GM12878 (cell line): ENCODE measurements around the gene CTNS. TPM values are rescaled to one million over a fixed set of nuclear protein-coding genes. Genes with fewer than 3 reads are reported as not detected.

Experiments used
- BCL11A ChIP-seq: IDR thresholded peaks from 2 replicates; pipeline ENCODE4 v1.6.1; 2011; ENCODE audit warnings: low read depth, low read length
- CHD1 ChIP-seq: IDR thresholded peaks from 2 replicates; pipeline ENCODE4 v1.6.1; 2012; ENCODE audit warnings: low read depth, low read length, improper control_type of control experiment
- HCFC1 ChIP-seq: fragments of 150-350 bp; IDR thresholded peaks from 2 replicates; pipeline ENCODE4 v1.6.1; 2014; ENCODE audit warnings: low read length
- IRF4 ChIP-seq: IDR thresholded peaks from 2 replicates; pipeline ENCODE4 v1.6.1; 2011; ENCODE audit warnings: low read depth, low read length
- MXI1 ChIP-seq: fragments of 150-350 bp; IDR thresholded peaks from 2 replicates; pipeline ENCODE4 v1.6.1; 2011; ENCODE audit warnings: low read depth, mild to moderate bottlenecking, inconsistent platforms, low read length, improper control_type of control experiment
- MYB ChIP-seq: fragments of 150-350 bp; IDR thresholded peaks from 2 replicates; pipeline ENCODE4 v1.6.1; 2014; ENCODE audit warnings: mild to moderate bottlenecking, low read depth, low read length, borderline replicate concordance
- NR2F1 ChIP-seq: fragments of 450-650 bp; conservative IDR thresholded peaks from 2 replicates; pipeline ENCODE4 v1.6.1; 2017; ENCODE audit warnings: mild to moderate bottlenecking
- POLR2AphosphoS2 ChIP-seq: IDR thresholded peaks from 2 replicates; pipeline ENCODE4 v1.6.1; 2011; ENCODE audit warnings: low read depth, mild to moderate bottlenecking, low read length, improper control_type of control experiment, moderate library complexity
- RUNX3 ChIP-seq: IDR thresholded peaks from 2 replicates; pipeline ENCODE4 v1.6.1; 2012; ENCODE audit warnings: low read length, inconsistent platforms
- SIN3A ChIP-seq: IDR thresholded peaks from 2 replicates; pipeline ENCODE4 v1.6.1; 2012; ENCODE audit warnings: low read depth, low read length, improper control_type of control experiment
- SIX5 ChIP-seq: IDR thresholded peaks from 2 replicates; pipeline ENCODE4 v1.6.1; 2011; ENCODE audit warnings: mild to moderate bottlenecking, low read depth, low read length, moderate library complexity; ENCODE audit not compliant: severe bottlenecking
- SRF ChIP-seq, 2 experiments: IDR thresholded peaks; 2 replicates each; pipeline ENCODE4 v1.6.1; 2011; ENCODE audit warnings: low read depth in 2 of 2, low read length in 2 of 2, mild to moderate bottlenecking in 1 of 2, moderate library complexity in 1 of 2
- STAT3 ChIP-seq: IDR thresholded peaks from 2 replicates; pipeline ENCODE4 v1.6.1; 2011; ENCODE audit warnings: low read depth, low read length, improper control_type of control experiment
- YY1 ChIP-seq: IDR thresholded peaks from 2 replicates; pipeline ENCODE4 v1.6.1; 2011; ENCODE audit warnings: low read depth, mild to moderate bottlenecking, low read length
- ZNF622 ChIP-seq: fragments of 450-650 bp; IDR thresholded peaks from 2 replicates; pipeline ENCODE4 v1.6.1; 2017; ENCODE audit warnings: mild to moderate bottlenecking, inconsistent platforms
- polyA plus RNA-seq, 11 experiments: library from polyadenylated mRNA; depleted of rRNA in 4 of 11; unstranded in 6 of 11; stranded (reverse) in 5 of 11; fragments of >200 nt; fragmentation: Nextera tagmentation in 4 of 11; fragmentation: Illumina TruSeq in 1 of 11; extraction: Ambion mirVana in 4 of 11; extraction: Trizol in 1 of 11; gene quantifications; 1 replicate in 1 of 11; 2 replicates in 10 of 11; pipeline versions ENCODE4 v1.2.1 to v1.2.3, GENCODE V29; 2011 to 2016; ENCODE audit warnings: inconsistent platforms in 2 of 11, missing spikeins in 2 of 11, low read depth in 1 of 11
- total RNA-seq, 4 experiments: library from RNA; depleted of rRNA in 3 of 4; stranded (reverse); fragments of >200 nt in 3 of 4; fragmentation: Illumina TruSeq in 1 of 4; extraction: Trizol in 1 of 4; gene quantifications; 2 replicates each; pipeline versions ENCODE4 v1.2.1 to v1.2.3, GENCODE V29; 2013 to 2021
- TF ChIP-seq, protein P1 (sequence below): fragments of 450-650 bp; IDR thresholded peaks from 2 replicates; pipeline ENCODE4 v1.6.1; 2017; ENCODE audit warnings: mild to moderate bottlenecking, moderate library complexity
- TF ChIP-seq, protein P2 (sequence below): fragments of 150-350 bp; IDR thresholded peaks from 2 replicates; pipeline ENCODE4 v1.6.1; 2014; ENCODE audit warnings: mild to moderate bottlenecking, low read depth, low read length
- TF ChIP-seq, protein P3 (sequence below): fragments of 450-650 bp; IDR thresholded peaks from 2 replicates; pipeline ENCODE4 v1.6.1; 2016; ENCODE audit warnings: mild to moderate bottlenecking
- TF ChIP-seq, protein P4 (sequence below): IDR thresholded peaks from 2 replicates; pipeline ENCODE4 v1.6.1; 2011; ENCODE audit warnings: borderline replicate concordance, low read depth, mild to moderate bottlenecking, moderate library complexity, mixed read lengths, low read length; ENCODE audit not compliant: insufficient read depth; ENCODE audit errors: extremely low read length
- TF ChIP-seq, protein P5 (sequence below): fragments of 450-650 bp; IDR thresholded peaks from 2 replicates; pipeline ENCODE4 v1.6.1; 2017; ENCODE audit warnings: mild to moderate bottlenecking, moderate library complexity

The CTNS gene
- total and polyA plus RNA-seq, 10 of the 15 experiments (the other 5 are each of a cell fraction or from before 2014, with no cell fraction given), result 0.92 to 10.7 (median 6.4) TPM

DNA sequence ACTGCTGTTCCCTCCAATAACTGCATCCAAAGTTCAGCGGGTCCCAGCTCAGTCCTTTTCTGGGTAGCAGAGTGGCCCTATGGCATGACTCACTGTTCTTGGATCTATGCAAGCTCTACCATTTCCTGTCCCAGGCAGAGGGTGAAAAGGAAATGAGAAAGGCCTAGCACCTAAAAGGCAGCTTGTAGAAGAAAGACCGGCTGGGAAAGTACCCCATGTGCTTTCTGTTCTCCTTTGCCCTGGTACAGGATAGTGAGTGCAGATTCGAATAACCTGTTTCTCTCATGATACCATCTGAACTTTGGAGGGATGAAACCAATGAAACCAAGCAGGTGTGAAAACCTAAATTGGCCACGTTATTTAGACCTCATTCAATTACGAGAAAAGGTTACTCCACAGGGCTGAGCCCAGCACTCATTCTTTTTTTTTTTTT, 74.4 kb downstream of the CTNS start (continued):
- TF ChIP-seq RUNX3, result peak; percentile 86
- no peak for TF ChIP-seq MYB
- no peak for TF ChIP-seq ZNF622
- TF ChIP-seq, protein P1, sequence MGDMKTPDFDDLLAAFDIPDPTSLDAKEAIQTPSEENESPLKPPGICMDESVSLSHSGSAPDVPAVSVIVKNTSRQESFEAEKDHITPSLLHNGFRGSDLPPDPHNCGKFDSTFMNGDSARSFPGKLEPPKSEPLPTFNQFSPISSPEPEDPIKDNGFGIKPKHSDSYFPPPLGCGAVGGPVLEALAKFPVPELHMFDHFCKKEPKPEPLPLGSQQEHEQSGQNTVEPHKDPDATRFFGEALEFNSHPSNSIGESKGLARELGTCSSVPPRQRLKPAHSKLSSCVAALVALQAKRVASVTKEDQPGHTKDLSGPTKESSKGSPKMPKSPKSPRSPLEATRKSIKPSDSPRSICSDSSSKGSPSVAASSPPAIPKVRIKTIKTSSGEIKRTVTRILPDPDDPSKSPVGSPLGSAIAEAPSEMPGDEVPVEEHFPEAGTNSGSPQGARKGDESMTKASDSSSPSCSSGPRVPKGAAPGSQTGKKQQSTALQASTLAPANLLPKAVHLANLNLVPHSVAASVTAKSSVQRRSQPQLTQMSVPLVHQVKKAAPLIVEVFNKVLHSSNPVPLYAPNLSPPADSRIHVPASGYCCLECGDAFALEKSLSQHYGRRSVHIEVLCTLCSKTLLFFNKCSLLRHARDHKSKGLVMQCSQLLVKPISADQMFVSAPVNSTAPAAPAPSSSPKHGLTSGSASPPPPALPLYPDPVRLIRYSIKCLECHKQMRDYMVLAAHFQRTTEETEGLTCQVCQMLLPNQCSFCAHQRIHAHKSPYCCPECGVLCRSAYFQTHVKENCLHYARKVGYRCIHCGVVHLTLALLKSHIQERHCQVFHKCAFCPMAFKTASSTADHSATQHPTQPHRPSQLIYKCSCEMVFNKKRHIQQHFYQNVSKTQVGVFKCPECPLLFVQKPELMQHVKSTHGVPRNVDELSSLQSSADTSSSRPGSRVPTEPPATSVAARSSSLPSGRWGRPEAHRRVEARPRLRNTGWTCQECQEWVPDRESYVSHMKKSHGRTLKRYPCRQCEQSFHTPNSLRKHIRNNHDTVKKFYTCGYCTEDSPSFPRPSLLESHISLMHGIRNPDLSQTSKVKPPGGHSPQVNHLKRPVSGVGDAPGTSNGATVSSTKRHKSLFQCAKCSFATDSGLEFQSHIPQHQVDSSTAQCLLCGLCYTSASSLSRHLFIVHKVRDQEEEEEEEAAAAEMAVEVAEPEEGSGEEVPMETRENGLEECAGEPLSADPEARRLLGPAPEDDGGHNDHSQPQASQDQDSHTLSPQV, result no peak
- peak in 1 of 2 experiments; percentile 70; a peak in 2 of 4 replicates for TF ChIP-seq SRF (IDR thresholded peaks at IDR 0.05; ENCODE audit: low read depth in 2 of 2, low read length in 2 of 2)
- TF ChIP-seq POLR2AphosphoS2, result no peak
- peak; percentile 84; the same call in 1 of the 2 replicates for TF ChIP-seq MXI1
- no peak for TF ChIP-seq SIN3A
- no peak for TF ChIP-seq SIX5
- no peak for TF ChIP-seq HCFC1
- TF ChIP-seq BCL11A, result peak; percentile 68
- peak; percentile 96 for TF ChIP-seq NR2F1
- TF ChIP-seq, protein P2, sequence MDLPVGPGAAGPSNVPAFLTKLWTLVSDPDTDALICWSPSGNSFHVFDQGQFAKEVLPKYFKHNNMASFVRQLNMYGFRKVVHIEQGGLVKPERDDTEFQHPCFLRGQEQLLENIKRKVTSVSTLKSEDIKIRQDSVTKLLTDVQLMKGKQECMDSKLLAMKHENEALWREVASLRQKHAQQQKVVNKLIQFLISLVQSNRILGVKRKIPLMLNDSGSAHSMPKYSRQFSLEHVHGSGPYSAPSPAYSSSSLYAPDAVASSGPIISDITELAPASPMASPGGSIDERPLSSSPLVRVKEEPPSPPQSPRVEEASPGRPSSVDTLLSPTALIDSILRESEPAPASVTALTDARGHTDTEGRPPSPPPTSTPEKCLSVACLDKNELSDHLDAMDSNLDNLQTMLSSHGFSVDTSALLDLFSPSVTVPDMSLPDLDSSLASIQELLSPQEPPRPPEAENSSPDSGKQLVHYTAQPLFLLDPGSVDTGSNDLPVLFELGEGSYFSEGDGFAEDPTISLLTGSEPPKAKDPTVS, result no peak
- TF ChIP-seq IRF4, result peak; percentile 87
- TF ChIP-seq CHD1, result no peak
- TF ChIP-seq STAT3, result no peak
- TF ChIP-seq, protein P3, sequence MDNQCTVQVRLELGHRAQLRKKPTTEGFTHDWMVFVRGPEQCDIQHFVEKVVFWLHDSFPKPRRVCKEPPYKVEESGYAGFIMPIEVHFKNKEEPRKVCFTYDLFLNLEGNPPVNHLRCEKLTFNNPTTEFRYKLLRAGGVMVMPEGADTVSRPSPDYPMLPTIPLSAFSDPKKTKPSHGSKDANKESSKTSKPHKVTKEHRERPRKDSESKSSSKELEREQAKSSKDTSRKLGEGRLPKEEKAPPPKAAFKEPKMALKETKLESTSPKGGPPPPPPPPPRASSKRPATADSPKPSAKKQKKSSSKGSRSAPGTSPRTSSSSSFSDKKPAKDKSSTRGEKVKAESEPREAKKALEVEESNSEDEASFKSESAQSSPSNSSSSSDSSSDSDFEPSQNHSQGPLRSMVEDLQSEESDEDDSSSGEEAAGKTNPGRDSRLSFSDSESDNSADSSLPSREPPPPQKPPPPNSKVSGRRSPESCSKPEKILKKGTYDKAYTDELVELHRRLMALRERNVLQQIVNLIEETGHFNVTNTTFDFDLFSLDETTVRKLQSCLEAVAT, result peak; percentile 94
- TF ChIP-seq, protein P4, sequence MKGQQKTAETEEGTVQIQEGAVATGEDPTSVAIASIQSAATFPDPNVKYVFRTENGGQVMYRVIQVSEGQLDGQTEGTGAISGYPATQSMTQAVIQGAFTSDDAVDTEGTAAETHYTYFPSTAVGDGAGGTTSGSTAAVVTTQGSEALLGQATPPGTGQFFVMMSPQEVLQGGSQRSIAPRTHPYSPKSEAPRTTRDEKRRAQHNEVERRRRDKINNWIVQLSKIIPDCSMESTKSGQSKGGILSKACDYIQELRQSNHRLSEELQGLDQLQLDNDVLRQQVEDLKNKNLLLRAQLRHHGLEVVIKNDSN, result no peak
- TF ChIP-seq YY1, result peak; percentile 61
- TF ChIP-seq, protein P5, sequence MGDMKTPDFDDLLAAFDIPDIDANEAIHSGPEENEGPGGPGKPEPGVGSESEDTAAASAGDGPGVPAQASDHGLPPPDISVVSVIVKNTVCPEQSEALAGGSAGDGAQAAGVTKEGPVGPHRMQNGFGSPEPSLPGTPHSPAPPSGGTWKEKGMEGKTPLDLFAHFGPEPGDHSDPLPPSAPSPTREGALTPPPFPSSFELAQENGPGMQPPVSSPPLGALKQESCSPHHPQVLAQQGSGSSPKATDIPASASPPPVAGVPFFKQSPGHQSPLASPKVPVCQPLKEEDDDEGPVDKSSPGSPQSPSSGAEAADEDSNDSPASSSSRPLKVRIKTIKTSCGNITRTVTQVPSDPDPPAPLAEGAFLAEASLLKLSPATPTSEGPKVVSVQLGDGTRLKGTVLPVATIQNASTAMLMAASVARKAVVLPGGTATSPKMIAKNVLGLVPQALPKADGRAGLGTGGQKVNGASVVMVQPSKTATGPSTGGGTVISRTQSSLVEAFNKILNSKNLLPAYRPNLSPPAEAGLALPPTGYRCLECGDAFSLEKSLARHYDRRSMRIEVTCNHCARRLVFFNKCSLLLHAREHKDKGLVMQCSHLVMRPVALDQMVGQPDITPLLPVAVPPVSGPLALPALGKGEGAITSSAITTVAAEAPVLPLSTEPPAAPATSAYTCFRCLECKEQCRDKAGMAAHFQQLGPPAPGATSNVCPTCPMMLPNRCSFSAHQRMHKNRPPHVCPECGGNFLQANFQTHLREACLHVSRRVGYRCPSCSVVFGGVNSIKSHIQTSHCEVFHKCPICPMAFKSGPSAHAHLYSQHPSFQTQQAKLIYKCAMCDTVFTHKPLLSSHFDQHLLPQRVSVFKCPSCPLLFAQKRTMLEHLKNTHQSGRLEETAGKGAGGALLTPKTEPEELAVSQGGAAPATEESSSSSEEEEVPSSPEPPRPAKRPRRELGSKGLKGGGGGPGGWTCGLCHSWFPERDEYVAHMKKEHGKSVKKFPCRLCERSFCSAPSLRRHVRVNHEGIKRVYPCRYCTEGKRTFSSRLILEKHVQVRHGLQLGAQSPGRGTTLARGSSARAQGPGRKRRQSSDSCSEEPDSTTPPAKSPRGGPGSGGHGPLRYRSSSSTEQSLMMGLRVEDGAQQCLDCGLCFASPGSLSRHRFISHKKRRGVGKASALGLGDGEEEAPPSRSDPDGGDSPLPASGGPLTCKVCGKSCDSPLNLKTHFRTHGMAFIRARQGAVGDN, result peak; percentile 96
